Heart left ventricle (tissue), 16 donors: ENCODE measurements around the gene NACC2. TPM values are rescaled to one million over a fixed set of nuclear protein-coding genes. Genes with fewer than 3 reads are reported as not detected.
"Not testable (repeated sequence)": the region's sequence is repeated elsewhere in the genome, so short reads cannot be mapped to it uniquely, and the experiment has no call there.

Source experiments
- ATAC-seq, 4 donors: fragments of 200-7000 bp; cut with Tn5 transposase; one replicate each; pipeline ENCODE4 v1.9.1; 2020 to 2022; ENCODE audit warnings: moderate library complexity in 4 of 4, mild to moderate bottlenecking in 3 of 4, moderate number of reproducible peaks in 1 of 4
- DNase-seq, 5 donors: peaks; one replicate each; pipeline ENCODE4 v3.0.0-alpha.2; 2020
- H3K27ac ChIP-seq, 12 donors: fragments of 200-600 bp; sonication (generic) in 4 of 12; one replicate each; pipeline versions ENCODE4 v1.5.0 to v1.8.0; 2016 to 2022; ENCODE audit warnings: mild to moderate bottlenecking in 2 of 12
- H3K27me3 ChIP-seq, 9 donors: fragments of 200-600 bp; sonication (generic) in 2 of 9; one replicate each; pipeline versions ENCODE4 v1.5.1 to v1.8.0; 2016 to 2022; ENCODE audit warnings: mild to moderate bottlenecking in 3 of 9
- H3K36me3 ChIP-seq, 9 donors: fragments of 200-600 bp; sonication (generic) in 2 of 9; one replicate each; pipeline versions ENCODE4 v1.5.0 to v1.8.0; 2018 to 2022; ENCODE audit warnings: mild to moderate bottlenecking in 2 of 9
- H3K4me1 ChIP-seq, 12 donors: fragments of 200-600 bp; sonication (generic) in 4 of 12; one replicate each; pipeline versions ENCODE4 v1.5.0 to v1.8.0; 2016 to 2022; ENCODE audit warnings: mild to moderate bottlenecking in 3 of 12
- H3K4me3 ChIP-seq, 12 donors: fragments of 200-600 bp; sonication (generic) in 4 of 12; one replicate each; pipeline versions ENCODE4 v1.5.0 to v1.8.0; 2017 to 2022; ENCODE audit warnings: mild to moderate bottlenecking in 9 of 12, moderate library complexity in 4 of 12
- H3K9me3 ChIP-seq, 12 donors: fragments of 200-600 bp; sonication (generic) in 4 of 12; one replicate each; pipeline versions ENCODE4 v1.5.0 to v1.8.0; 2016 to 2022; ENCODE audit warnings: mild to moderate bottlenecking in 1 of 12
- CTCF ChIP-seq, 12 donors: fragments of 200-600 bp; sonication (generic) in 4 of 12; IDR thresholded peaks; one replicate each; pipeline versions ENCODE4 v1.5.0 to v1.8.0; 2018 to 2022; ENCODE audit warnings: antibody characterized with exemption in 12 of 12, mild to moderate bottlenecking in 5 of 12
- POLR2A ChIP-seq, 2 donors: fragments of 450-650 bp; IDR thresholded peaks; one replicate each; pipeline ENCODE4 v1.6.1; 2017; ENCODE audit warnings: antibody characterized with exemption in 2 of 2, mild to moderate bottlenecking in 2 of 2, moderate library complexity in 2 of 2
- WGBS, 4 donors: extraction: QIAGEN DNeasy Blood & Tissue Kit in 2 of 4; methylation state at CpG; one replicate each; pipeline versions ENCODE4 v1.1.5 to v1.1.7; 2013 to 2018; 5-methylcytosine and 5-hydroxymethylcytosine counted together
- intact Hi-C, 10 donors: fragments of 100-400 bp; cut with DNase I; formaldehyde crosslinking; loops; one replicate each; pipeline versions ENCODE4 v1.11.1 to v1.14.2; 2022
- polyA plus RNA-seq, 2 donors: library from polyadenylated mRNA; stranded (reverse); fragments of 200-250 nt; gene quantifications; one replicate each; pipeline ENCODE4 v1.2.3, GENCODE V29; 2013
- total RNA-seq, 9 donors: library from RNA; depleted of rRNA in 2 of 9; stranded (reverse); fragments of >200 nt in 2 of 9; fragmentation: NEBNext Ultra II Directional in 3 of 9; extraction: Animal tissue kit (Norgen Biotek cat#: 25700) in 3 of 9; gene quantifications; one replicate each; pipeline versions ENCODE4 v1.1.0 to v1.2.4, GENCODE V29; 2016 to 2023
- donor health status: ischemic (EF 13 %, LVEDD 7.1; RV severe dilation, severe dysfunction).
- donor health status: healthy with polysubstance abuse.
- donor health status: DM: no; HTN: yes; CAD: no.
- donor health status: DM: no; HTN: no; CAD: no.
- donor health status: ischemic (EF 25% LVEDD 6.9; RV normal size, moderate dysfunction).
- donor health status: ischemic (EF 25% LVEDD 5.7; RV mildly dilated, moderate dysfunction).
- donor health status: healthy.
- donor health status: DM: yes; HTN: yes; CAD: no.
- donor health status: ischemic (EF 35%, LVEDD 5.7; RV mildly dilated, moderate dysfunction).
- donor health status: nonischemic (EF 11% LVEDD 7.7; RV severe dilation, severe dysfunction).
- donor health status: DM: yes; HTN: yes; CAD: no.
- donor health status: PGD.
- donor health status: ischemic (EF 29% LVEDD 5.4; RV normal size, mild dysfunction).
- donor health status: nonischemic (EF 23%, LVEDD 6.1; RV moderate dilation, normal function).

NACC2 gene
- total and polyA plus RNA-seq, 11 donors = 17.9 to 66.5 (median 47.4) TPM

- DNase-seq = no peak
- WGBS, 4 donors = 61 to 83% (median 71%) methylated on average over 13 of the region's 13 CpGs
- intact Hi-C loops = no loop called here
- Histone ChIP-seq H3K4me1 (peaks cover 0 to 32% (median 11%) of the 10 kb centered on the region in 12 donors), H3K27me3 (no peaks in the 10 kb centered on the region), H3K4me3 (no peak overlapping the region), H3K9me3 (peaks cover 0 to 10% (median 3%) of the 10 kb centered on the region in 12 donors), H3K27ac (peak overlapping the region in 7 of 12 donors; percentile 1 to 64 (median 24)), H3K36me3 (peaks cover 0 to 38% (median 4%) of the 10 kb centered on the region in 9 donors)
- peak in 2 of 4 donors; percentile 27 to 58 for ATAC-seq
- TF ChIP-seq POLR2A (IDR thresholded peaks at IDR 0.05) = no peak
- no peak for TF ChIP-seq CTCF (IDR thresholded peaks at IDR 0.05)
These were observed 63.1 kb downstream of the NACC2 start for GRCh38 chr9:136031741-136032730.

- no peak for ATAC-seq
- Histone ChIP-seq H3K4me1 (peaks cover 0 to 32% (median 13%) of the 10 kb centered on the region in 12 donors), H3K27me3 (no peaks in the 10 kb centered on the region), H3K27ac (no peak overlapping the region), H3K36me3 (peaks cover 0 to 35% (median 4%) of the 10 kb centered on the region in 9 donors), H3K9me3 (peaks cover 0 to under 1% (median 0%) of the 10 kb centered on the region in 12 donors), H3K4me3 (no peak overlapping the region)
- WGBS, 4 donors = 95 to 98% (median 97%) methylated on average over 8 of the region's 8 CpGs
- intact Hi-C loops = no loop called here
- TF ChIP-seq POLR2A (IDR thresholded peaks at IDR 0.05) (no peak), CTCF (IDR thresholded peaks at IDR 0.05) (no peak)
- no peak for DNase-seq
These were observed 64.0 kb downstream of the NACC2 start for GRCh38 chr9:136031094-136031493.

- H3K9me3 ChIP-seq = no peaks in the 10 kb centered on the region
- H3K4me3 ChIP-seq = no peak overlapping the region
- TF ChIP-seq CTCF (IDR thresholded peaks at IDR 0.05) = no peak
- no peak for TF ChIP-seq POLR2A (IDR thresholded peaks at IDR 0.05)
- WGBS, 4 donors = 93 to 97% (median 96%) methylated on average over 9 to 12 of the region's 12 CpGs
- H3K36me3 ChIP-seq = peaks cover 0 to 32% (median 4%) of the 10 kb centered on the region in 9 donors
- no peaks in the 10 kb centered on the region for H3K27me3 ChIP-seq
- H3K27ac ChIP-seq = no peak overlapping the region
- ATAC-seq (no peak), DNase-seq (no peak)
- peaks cover 0 to 38% (median 18%) of the 10 kb centered on the region in 12 donors for H3K4me1 ChIP-seq
- intact Hi-C loops = no loop called here
These were observed 65.5 kb downstream of the NACC2 start for GRCh38 chr9:136029556-136029955.

GRCh38 chr9:136028760-136029470 lies 66.2 kb downstream of the NACC2 start:
- no peaks in the 10 kb centered on the region for H3K9me3 ChIP-seq
- peak in 1 of 5 donors; percentile 21 for DNase-seq
- intact Hi-C loops = no loop called here
- no peak overlapping the region for H3K4me3 ChIP-seq
- H3K27me3 ChIP-seq = no peaks in the 10 kb centered on the region
- WGBS, 4 donors = 81 to 91% (median 90%) methylated on average over 7 to 10 of the region's 10 CpGs
- TF ChIP-seq POLR2A (IDR thresholded peaks at IDR 0.05) = no peak
- no peak for TF ChIP-seq CTCF (IDR thresholded peaks at IDR 0.05)
- H3K36me3 ChIP-seq = peaks cover 0 to 32% (median 4%) of the 10 kb centered on the region in 9 donors
- no peak for ATAC-seq
- no peak overlapping the region for H3K27ac ChIP-seq
- H3K4me1 ChIP-seq = peaks cover 0 to 39% (median 20%) of the 10 kb centered on the region in 12 donors

- DNase-seq = peak in 1 of 5 donors; percentile 25
- peaks cover 0 to 36% (median 22%) of the 10 kb centered on the region in 12 donors for H3K4me1 ChIP-seq
- H3K27ac ChIP-seq, H3K27me3 ChIP-seq, intact Hi-C loops, ATAC-seq, H3K4me3 ChIP-seq, H3K9me3 ChIP-seq: not testable (repeated sequence)
- 78 to 86% (median 81%) methylated on average over 8 of the region's 8 CpGs for WGBS, 4 donors
- H3K36me3 ChIP-seq = peaks cover 0 to 25% (median 4%) of the 10 kb centered on the region in 9 donors
These were observed 68.2 kb downstream of the NACC2 start for GRCh38 chr9:136026943-136027289.
